Pancreas (tissue), 10 donors: Measurements from ENCODE around the gene HTN3. TPM values are rescaled to one million over a fixed set of nuclear protein-coding genes. Genes with fewer than 3 reads are reported as not detected.

Experiments
- ATAC-seq, 4 donors: fragments of 200-7000 bp; cut with Tn5 transposase; one replicate each; pipeline versions ENCODE4 v1.8.0 to v1.9.1; 2020; ENCODE audit warnings: mild to moderate bottlenecking in 4 of 4, moderate library complexity in 4 of 4
- DNase-seq, 6 donors: peaks; one replicate each; pipeline ENCODE4 v3.0.0-alpha.2; 2020
- FAIRE-seq: peaks from 2 replicates; lab custom pipeline; 2012; peaks lifted over from hg19 to GRCh38; lab: Jason Lieb, UNC
- H3K27ac ChIP-seq, 4 donors: fragments of 200-600 bp; sonication (generic); 1 replicate in 3 of 4; 2 replicates in 1 of 4; pipeline versions ENCODE4 v1.5.0 to v1.8.0; 2020
- H3K27me3 ChIP-seq, 4 donors: fragments of 200-600 bp; one replicate each; pipeline ENCODE4 v1.8.0; 2021
- H3K36me3 ChIP-seq, 3 donors: fragments of 200-600 bp; sonication (generic) in 1 of 3; one replicate each; pipeline versions ENCODE4 v1.5.0 to v1.8.0; 2020 to 2021
- H3K4me1 ChIP-seq, 3 donors: fragments of 200-600 bp; one replicate each; pipeline ENCODE4 v1.8.0; 2021
- H3K4me3 ChIP-seq, 4 donors: fragments of 200-600 bp; sonication (generic) in 2 of 4; one replicate each; pipeline versions ENCODE4 v1.5.0 to v1.8.0; 2020 to 2021
- H3K9me3 ChIP-seq, 4 donors: fragments of 200-600 bp; one replicate each; pipeline ENCODE4 v1.8.0; 2021
- WGBS, 2 donors: extraction: QIAGEN DNeasy Blood & Tissue Kit; methylation state at CpG; one replicate each; pipeline ENCODE4 v1.1.7; 2013; 5-methylcytosine and 5-hydroxymethylcytosine counted together
- intact Hi-C, 3 donors: fragments of 100-400 bp; cut with DNase I; formaldehyde crosslinking; loops; one replicate each; pipeline versions ENCODE4 v1.11.1 to v1.14.2; 2022
- polyA plus RNA-seq, 2 donors: library from polyadenylated mRNA; stranded (reverse); fragments of 200-250 nt; gene quantifications; one replicate each; pipeline ENCODE4 v1.2.3, GENCODE V29; 2013
- total RNA-seq, 6 donors: library from RNA; stranded (reverse); fragmentation: NEBNext Ultra II Directional in 4 of 6; extraction: Animal tissue kit (Norgen Biotek cat#: 25700) in 4 of 6; gene quantifications; one replicate each; pipeline versions ENCODE4 v1.2.1 to v1.2.4, GENCODE V29; 2021 to 2023
- TF ChIP-seq, protein P1 (sequence below), 4 donors: fragments of 200-600 bp; sonication (generic) in 3 of 4; IDR thresholded peaks; one replicate each; pipeline versions ENCODE4 v1.5.0 to v1.8.0; 2021; ENCODE audit warnings: antibody characterized with exemption in 4 of 4
- donor health status: healthy with polysubstance abuse.
- donor health status: DM: no; HTN: no; CAD: no; lungs with moderate emphysema.
- donor health status: DM: no; HTN: no; CAD: no.
- donor health status: control.
- donor health status: control.
- donor health status: Bipolar disorder and iron deficiency.
- donor health status: DM: yes; HTN: yes; CAD: no.
- donor health status: DM: no; HTN: no; CAD: no.
- donor health status: DM: no; HTN: no; CAD: no.
- donor health status: DM: yes; HTN: yes; CAD: no.

The HTN3 gene
- total and polyA plus RNA-seq, 8 donors, result not detected

DNA sequence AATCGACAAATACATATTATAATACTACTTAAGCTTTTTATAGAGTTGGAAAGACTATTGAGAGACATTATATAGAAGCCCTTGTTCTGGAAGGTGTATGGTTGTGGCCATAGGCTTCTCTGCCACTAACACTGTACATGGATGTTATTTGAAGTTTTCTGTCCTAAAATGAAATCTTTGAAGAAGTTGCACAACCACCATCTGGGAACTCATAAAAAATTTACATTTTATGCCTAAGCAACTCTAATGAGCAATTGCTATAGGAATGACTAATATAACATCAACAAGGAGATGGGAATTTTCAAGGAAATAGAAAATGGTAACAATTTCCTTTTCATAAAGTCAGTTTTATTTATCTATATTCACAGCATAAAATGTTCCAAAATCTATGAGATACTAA lies 29.4 kb downstream of the HTN3 start:
- H3K4me3 ChIP-seq, result no peak overlapping the region
- 65 to 78% methylated on average over 1 of the region's 1 CpG for WGBS, 2 donors
- no peak for ATAC-seq
- no peaks in the 10 kb centered on the region for H3K4me1 ChIP-seq
- no peak for DNase-seq
- intact Hi-C loops, result no loop called here
- H3K36me3 ChIP-seq, result no peaks in the 10 kb centered on the region
- H3K27ac ChIP-seq, result no peak overlapping the region
- H3K9me3 ChIP-seq, result no peaks in the 10 kb centered on the region
- TF ChIP-seq, protein P1, sequence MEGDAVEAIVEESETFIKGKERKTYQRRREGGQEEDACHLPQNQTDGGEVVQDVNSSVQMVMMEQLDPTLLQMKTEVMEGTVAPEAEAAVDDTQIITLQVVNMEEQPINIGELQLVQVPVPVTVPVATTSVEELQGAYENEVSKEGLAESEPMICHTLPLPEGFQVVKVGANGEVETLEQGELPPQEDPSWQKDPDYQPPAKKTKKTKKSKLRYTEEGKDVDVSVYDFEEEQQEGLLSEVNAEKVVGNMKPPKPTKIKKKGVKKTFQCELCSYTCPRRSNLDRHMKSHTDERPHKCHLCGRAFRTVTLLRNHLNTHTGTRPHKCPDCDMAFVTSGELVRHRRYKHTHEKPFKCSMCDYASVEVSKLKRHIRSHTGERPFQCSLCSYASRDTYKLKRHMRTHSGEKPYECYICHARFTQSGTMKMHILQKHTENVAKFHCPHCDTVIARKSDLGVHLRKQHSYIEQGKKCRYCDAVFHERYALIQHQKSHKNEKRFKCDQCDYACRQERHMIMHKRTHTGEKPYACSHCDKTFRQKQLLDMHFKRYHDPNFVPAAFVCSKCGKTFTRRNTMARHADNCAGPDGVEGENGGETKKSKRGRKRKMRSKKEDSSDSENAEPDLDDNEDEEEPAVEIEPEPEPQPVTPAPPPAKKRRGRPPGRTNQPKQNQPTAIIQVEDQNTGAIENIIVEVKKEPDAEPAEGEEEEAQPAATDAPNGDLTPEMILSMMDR (IDR thresholded peaks at IDR 0.05), result no peak
- no peaks in the 10 kb centered on the region for H3K27me3 ChIP-seq
- FAIRE-seq, result no peak

DNA sequence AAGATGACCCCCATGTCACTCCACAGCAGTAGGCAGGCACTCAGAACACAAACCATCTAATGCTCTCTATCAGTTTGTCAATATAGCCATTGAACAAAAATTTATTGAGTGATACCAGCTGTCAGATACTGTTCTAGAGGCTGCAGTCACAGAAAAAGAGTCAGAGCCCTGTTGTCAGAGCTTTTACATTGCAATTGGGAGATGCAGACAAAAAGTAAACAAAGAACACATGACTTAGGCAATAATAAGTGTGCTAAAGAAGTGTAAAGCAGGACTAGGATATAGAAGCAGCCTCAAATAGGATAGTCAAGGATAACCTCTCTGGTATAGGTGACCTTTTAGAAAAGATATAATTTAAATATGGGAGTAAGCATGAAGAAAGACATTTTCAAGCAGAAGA lies 30.9 kb downstream of the HTN3 start:
- FAIRE-seq (no peak), DNase-seq (no peak), ATAC-seq (no peak)
- Histone ChIP-seq H3K27me3 (no peaks in the 10 kb centered on the region), H3K36me3 (no peaks in the 10 kb centered on the region), H3K27ac (no peak overlapping the region), H3K4me3 (no peak overlapping the region), H3K4me1 (no peaks in the 10 kb centered on the region), H3K9me3 (no peaks in the 10 kb centered on the region)
- TF ChIP-seq, protein P1 (IDR thresholded peaks at IDR 0.05), result no peak
- intact Hi-C loops, result no loop called here

DNA sequence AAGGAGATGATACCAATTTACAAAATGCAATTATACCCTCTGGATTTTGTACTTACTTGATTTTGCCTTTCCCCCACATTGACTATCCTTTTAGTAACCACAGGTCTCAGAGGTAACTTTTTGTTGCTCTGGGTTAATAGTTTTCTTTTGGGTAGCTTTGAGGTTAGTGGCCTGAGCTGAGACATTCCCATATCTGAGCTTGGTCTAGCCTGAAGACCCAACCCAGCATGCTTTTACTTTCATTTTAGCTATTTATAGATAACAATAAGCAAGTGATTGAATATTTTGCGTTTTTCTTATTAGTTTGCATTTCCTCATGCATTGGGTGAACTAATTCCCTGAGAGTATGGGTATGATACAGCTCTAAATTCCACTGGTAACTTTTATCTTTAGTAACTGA lies 33.7 kb downstream of the HTN3 start:
- no peak for DNase-seq
- no peak for FAIRE-seq
- WGBS, 2 donors, result 60 to 72% methylated on average over 1 of the region's 1 CpG
- intact Hi-C loops, result no loop called here
- H3K27ac ChIP-seq, result no peak overlapping the region
- H3K27me3 ChIP-seq, result no peaks in the 10 kb centered on the region
- H3K4me3 ChIP-seq, result no peak overlapping the region
- TF ChIP-seq, protein P1 (IDR thresholded peaks at IDR 0.05), result no peak
- H3K36me3 ChIP-seq, result no peaks in the 10 kb centered on the region
- no peaks in the 10 kb centered on the region for H3K4me1 ChIP-seq
- no peaks in the 10 kb centered on the region for H3K9me3 ChIP-seq
- ATAC-seq, result no peak

DNA sequence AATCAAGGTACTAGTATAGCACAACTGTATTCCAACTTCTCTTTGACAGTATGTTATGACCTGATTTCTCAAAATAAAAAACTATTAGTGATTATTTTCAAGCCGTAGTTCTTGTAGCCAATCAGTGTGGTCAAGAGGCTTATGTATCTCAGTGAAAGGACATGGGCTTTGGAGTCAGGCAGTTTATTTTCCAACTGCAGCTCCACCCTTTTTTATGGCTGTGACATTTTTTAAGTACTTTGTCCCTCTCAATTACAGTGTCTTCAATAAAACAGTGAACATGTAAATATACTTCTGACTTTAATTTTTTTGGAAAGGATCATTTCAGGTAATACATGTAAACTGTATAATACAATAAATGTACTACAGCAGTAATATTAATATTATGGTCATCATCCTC lies 51.9 kb downstream of the HTN3 start:
- Histone ChIP-seq H3K27me3 (no peaks in the 10 kb centered on the region), H3K36me3 (no peaks in the 10 kb centered on the region), H3K4me3 (no peak overlapping the region), H3K27ac (no peak overlapping the region), H3K9me3 (no peaks in the 10 kb centered on the region), H3K4me1 (no peaks in the 10 kb centered on the region)
- DNase-seq (no peak), ATAC-seq (no peak), FAIRE-seq (no peak)
- TF ChIP-seq, protein P1 (IDR thresholded peaks at IDR 0.05), result no peak
- WGBS, 2 donors, result 73 to 75% methylated on average over 1 of the region's 1 CpG
- intact Hi-C loops, result no loop called here

Other genes starting within 250 kb of the HTN3 start
- gene SULT1E1, start 168.3 kb upstream of the HTN3 start, total RNA-seq, result under 1 TPM in 2 of 6 donors, not detected in 4; 0.13 to 0.37 TPM
- not detected for gene SULT1E1, start 168.3 kb upstream of the HTN3 start, polyA plus RNA-seq
- 1 to 10 TPM in 2 of 6 donors, not detected in 4; 1.3 to 3.4 TPM for gene CSN1S1, start 97.4 kb upstream of the HTN3 start, total RNA-seq
- gene CSN1S1, start 97.4 kb upstream of the HTN3 start, polyA plus RNA-seq, result under 1 TPM in 1 of 2 donors, not detected in 1; 0.19 TPM
- not detected for gene CSN2, start 62.7 kb upstream of the HTN3 start, total RNA-seq
- gene CSN2, start 62.7 kb upstream of the HTN3 start, polyA plus RNA-seq, result not detected
- not detected for gene STATH, start 32.5 kb upstream of the HTN3 start, total RNA-seq
- not detected for gene STATH, start 32.5 kb upstream of the HTN3 start, polyA plus RNA-seq
- gene HTN1, start 22.0 kb downstream of the HTN3 start, total RNA-seq, result not detected
- gene HTN1, start 22.0 kb downstream of the HTN3 start, polyA plus RNA-seq, result not detected
- gene PRR27, start 125.8 kb downstream of the HTN3 start, total RNA-seq, result not detected
- not detected for gene PRR27, start 125.8 kb downstream of the HTN3 start, polyA plus RNA-seq
- 1 to 10 TPM in 1 of 6 donors, under 1 TPM in 3, not detected in 2; 0.34 to 1.2 (median 0.63) TPM for gene ODAM, start 167.3 kb downstream of the HTN3 start, total RNA-seq
- gene ODAM, start 167.3 kb downstream of the HTN3 start, polyA plus RNA-seq, result under 1 TPM; 0.19 to 0.61 TPM
- gene FDCSP, start 197.7 kb downstream of the HTN3 start, total RNA-seq, result under 1 TPM in 1 of 6 donors, not detected in 5; 0.94 TPM
- under 1 TPM; 0.28 to 0.61 TPM for gene FDCSP, start 197.7 kb downstream of the HTN3 start, polyA plus RNA-seq
- not detected for gene CSN3, start 214.1 kb downstream of the HTN3 start, total RNA-seq
- gene CSN3, start 214.1 kb downstream of the HTN3 start, polyA plus RNA-seq, result not detected